RCC 7860 (cell line): Measurements from ENCODE around the gene PPM1H.

ENCODE experiments used
- DNase-seq: peaks from one replicate; pipeline ENCODE4 v3.0.0-alpha.2; 2015; ENCODE audit warnings: low spot score
- FAIRE-seq: peaks from 2 replicates; lab custom pipeline; 2012; peaks lifted over from hg19 to GRCh38; lab: Jason Lieb, UNC

Gene PPM1H

DNA sequence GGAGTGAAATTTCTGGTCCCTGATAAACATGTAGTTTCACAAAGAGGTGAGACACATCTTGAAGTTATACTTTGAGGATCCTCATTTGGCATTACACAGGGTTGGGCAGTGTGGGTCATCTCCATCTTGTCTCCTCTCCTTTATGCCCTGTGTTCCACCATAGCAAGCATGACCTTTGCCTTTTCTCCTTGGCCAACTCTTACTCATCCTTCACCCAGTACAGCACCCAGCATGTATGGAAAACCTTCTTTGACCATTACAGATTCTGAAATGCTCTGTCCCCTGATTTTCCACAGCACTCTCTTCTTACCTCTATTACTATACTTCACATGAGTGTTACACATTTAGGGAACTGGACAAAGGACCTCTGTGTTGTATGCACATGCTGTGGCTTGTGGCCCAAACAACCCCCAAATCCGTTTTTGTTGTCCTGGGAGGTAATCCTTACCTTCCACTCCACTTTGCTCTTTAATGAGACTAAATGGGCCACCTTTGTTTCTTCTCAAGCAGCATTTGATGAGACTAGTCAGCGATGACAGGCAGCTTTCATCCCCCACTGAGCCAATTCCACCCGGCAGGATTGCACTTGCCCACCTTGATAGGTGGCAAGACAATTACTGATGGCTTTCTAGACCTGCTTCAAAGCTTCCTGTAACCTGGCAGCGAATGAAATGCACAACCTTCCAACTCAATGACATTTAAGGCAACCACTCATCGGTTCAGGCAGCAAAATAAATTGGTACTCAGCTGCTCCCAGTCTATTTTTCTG is 304.8 kb downstream of the PPM1H start:
- no peak for FAIRE-seq
- no peak for DNase-seq

DNA sequence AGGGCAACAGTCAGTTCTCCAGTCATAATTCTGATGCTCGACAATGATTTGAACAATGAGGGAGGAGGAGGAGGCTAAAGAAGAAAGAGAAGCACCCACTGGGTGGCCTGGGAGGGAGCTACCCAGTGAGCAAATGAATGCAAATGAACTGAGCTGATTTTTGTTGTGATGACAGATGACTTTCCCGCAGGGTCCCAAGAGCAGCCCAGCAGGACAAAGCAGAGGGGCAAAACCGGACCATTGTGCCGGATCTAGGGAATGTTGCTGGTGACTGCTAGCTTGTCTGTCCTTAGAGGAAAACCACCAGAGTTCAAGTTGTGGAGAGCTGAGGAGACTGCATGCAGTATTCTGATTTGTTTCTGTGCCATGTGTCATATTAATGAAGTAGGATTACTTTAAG is 305.5 kb downstream of the PPM1H start:
- FAIRE-seq = no peak
- DNase-seq = no peak

DNA sequence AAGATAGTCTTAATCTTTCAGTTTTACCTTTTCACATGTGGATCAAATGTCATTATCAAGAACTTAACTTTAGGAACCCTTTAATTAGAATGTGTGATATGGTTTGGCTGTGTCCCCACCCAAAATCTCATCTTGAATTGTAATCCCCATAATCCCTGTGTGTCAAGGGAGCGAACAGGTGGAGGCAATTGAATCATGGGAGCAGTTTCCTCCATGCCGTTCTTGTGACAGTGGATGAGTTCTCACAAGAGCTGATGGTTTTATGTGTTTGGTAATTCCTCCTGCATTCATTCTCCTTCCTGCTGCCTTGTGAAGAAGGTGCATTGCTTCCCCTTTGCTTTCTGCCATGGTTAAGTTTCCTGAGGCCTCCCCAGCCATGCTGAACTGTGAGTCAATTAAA is 307.8 kb downstream of the PPM1H start:
- no peak for DNase-seq

DNA sequence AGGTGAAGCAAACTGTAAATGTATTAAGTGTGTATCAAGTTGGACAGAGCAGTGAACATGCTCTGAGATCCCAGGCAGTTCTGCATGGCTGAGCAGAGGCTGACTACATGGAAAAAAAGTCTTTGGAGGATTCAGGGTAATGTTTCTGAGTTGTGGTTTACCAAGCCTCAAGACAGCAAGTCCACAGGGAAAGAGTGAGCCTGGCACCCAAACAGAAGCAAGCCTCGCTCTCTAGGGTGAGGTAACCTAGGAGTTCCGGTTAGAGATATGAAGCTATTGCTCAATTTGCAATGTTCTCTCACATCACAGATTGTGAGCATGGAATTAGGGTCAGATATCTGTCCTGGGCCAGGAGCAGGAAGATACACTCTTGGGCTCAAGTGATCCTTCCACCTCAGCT is 309.7 kb downstream of the PPM1H start:
- DNase-seq (peak; percentile 90), FAIRE-seq (peak; percentile 94)

More for the DNA sequence above, 307.8 kb downstream of the PPM1H start:
- no peak for FAIRE-seq

DNA sequence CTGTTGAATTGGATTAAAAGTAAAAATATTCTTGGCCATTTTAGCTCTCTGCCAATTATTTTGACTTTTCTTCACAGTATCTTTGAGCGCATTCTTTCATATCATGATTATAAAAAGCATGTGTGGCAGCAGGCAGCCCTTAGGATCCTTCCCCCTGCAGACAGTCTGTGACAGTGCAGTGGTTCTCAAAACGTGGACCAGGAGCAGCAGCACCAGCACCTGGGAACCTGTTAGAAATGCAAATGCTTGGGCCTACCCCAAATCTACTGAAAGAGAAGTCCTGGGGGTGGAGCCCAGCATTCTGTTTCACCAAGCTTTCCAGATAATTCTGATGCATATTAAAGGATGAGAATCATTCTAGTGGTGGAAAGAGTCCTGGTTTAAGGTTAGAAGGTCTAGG is 312.8 kb downstream of the PPM1H start:
- no peak for DNase-seq
- FAIRE-seq = no peak

DNA sequence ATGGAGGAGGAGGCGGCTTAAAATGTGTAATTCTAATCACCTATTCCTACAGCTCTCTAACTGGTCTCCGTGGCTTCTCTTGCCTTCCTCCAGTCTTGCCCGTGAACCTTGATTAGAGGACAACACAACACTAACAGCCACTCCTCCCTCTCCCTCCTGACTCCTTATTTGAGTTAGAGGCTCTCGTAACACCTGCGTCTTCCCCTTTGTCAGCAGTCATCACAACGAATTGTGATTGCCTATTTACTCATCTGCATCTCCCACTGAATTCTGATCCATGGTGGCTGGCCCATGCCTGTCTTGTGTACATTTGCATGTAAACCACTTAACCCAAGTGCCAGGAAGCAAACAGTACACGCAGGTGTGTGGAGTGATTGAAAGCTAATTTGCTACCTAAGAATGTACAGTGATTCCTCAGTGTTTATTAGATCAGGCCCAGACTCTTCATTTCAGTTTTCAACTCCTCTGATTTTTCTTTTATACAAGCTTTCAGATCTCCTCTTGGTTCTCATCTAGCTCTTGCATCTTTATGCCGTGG is 313.8 kb downstream of the PPM1H start:
- FAIRE-seq = no peak
- no peak for DNase-seq

DNA sequence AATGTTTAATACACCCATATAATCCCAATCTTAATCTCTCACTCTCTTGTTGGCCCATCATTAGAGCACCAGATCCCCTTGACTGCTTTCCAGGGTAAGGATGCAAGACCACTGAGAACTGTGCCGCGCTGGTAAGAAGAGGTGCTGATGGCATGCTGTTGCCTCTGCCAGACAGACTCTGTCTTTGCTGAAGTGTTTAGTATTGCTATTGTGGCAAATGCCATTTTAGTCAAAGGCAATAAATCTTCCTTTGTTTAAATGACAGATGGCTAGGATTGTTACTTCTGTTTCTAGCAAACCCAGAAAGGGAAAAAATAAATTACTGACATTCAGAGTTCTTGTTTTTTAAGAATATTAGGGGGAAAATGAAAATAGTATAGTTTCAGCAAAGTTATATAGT is 316.0 kb downstream of the PPM1H start:
- no peak for DNase-seq
- no peak for FAIRE-seq

DNA sequence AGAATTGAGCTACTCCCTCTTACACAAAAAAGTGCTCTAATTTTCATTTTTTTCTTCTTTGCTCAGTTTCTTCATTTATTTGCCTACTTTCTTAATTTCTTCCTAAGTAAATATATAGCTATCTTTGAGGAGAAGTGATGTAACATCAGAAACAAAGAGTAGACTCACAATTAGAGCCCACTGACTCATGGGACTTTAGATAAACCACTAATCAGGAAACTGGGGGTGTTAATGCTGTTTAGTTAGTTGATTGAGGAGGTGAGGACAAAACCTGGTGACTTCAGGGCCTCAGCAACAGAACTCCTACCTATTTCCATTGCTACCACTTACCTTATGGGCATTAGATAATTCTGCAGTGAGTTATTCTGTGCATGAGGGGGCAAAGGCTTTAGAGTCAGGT is 316.6 kb downstream of the PPM1H start:
- no peak for FAIRE-seq
- DNase-seq = no peak

DNA sequence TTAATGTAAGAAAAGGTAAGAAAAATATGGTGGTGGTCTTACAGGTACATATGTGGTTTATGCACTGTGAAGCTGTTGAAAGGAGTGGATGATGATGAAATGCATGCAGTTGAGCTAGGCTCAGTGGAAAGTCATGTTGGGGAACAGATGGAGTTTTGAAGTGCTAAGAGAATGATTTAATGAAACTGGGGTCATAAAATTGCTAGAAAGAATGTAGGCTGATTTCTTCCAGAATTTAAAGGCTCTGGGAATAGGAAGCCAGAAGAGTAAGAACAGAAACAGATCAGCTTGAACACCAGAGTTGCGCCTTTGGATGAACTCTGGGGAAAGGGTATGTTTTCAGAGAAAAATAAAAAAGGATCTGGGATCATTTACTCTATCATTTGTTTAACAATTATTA is 321.9 kb downstream of the PPM1H start:
- DNase-seq = no peak
- no peak for FAIRE-seq

DNA sequence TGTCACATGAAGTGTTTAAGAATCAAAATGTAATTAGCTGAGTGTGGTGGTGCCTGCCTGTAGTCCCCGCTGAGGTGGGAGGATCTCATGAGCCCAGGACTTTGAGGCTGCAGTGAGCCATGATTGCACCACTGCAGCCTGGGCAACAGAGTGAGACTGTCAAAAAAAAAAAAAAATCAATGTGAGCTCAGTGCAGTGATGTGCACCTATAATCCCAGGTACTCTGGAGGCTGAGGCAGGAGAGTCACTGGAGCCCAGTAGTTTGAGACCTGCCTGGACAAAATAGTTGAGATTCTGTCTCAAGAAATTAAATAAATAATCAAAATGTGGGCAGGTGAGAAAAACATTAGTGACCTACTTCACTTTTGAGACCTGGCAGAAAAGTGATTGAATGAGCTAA is 328.3 kb downstream of the PPM1H start:
- FAIRE-seq (no peak), DNase-seq (no peak)

DNA sequence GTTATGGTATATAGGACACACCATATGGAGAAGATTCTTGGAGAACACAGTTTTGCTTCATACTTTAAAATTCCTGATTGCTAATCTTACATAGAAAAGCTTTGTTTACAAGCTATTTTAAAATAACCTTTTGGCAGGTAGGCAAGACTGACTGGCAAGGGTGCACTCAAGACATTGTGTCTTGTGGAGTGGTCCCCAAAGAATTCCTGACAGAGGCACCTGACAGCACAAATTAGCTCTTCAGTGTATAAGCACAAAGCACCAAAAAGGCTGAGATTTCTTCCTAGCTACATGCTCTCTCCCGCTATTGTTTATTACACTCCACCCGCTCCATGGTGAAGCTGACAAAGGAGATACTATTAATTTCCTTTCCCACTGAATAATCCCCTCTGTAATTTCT is 329.0 kb downstream of the PPM1H start:
- DNase-seq = no peak
- FAIRE-seq = no peak

DNA sequence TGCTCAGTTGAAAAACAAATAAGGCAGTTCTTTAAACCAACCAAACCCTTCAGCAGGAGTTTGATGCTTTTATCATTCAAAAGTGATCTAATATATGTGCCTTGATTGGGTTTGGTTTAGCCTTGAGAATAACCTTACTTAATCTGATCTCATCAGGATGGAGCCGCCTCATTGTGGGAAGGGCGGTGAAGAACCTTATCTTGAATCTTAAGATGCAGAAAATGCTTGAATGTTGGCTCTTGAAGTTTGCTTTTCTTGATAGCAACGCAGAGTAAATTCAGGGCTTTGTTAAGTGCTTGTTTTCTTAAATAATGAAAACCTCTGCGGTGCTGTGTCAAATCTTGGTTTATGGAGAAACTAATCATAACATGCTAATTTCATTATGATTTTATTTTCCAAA is 330.1 kb downstream of the PPM1H start:
- peak; percentile 21 for DNase-seq
- no peak for FAIRE-seq

DNA sequence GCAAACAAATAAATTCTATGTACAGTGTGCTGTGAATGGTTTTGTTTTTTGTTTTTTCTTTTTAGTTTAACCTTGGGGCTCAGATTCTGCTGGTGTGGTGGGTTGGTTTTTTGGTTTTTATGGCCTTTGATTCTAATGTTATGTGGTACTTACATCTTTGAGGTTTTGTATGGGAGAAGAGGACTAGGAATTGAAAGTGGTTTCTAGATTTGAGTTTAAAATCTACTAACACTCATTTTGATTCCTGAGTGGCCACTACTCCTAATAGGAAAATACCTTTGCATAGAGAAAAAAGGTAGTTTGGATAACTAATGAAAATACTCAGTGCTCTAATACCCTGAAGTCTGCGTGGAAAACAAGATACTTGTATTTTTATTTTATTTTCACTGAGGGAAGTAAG is 330.6 kb downstream of the PPM1H start:
- no peak for DNase-seq
- FAIRE-seq = no peak

DNA sequence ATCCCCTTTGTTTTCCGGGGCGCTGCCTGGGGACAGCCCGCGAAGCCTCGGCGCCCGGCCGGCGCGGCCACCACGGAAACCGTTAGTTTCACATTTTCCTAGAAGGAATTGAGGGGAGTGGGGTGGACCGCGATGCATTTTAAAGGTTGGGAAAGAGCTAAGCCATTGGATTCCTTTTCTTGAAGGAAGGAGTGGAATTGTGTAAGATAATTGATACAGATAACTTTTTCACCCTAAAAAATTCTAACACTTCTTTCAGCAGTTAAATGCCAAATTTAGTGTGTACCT is 331.2 kb downstream of the PPM1H start:
- DNase-seq (no peak), FAIRE-seq (no peak)

DNA sequence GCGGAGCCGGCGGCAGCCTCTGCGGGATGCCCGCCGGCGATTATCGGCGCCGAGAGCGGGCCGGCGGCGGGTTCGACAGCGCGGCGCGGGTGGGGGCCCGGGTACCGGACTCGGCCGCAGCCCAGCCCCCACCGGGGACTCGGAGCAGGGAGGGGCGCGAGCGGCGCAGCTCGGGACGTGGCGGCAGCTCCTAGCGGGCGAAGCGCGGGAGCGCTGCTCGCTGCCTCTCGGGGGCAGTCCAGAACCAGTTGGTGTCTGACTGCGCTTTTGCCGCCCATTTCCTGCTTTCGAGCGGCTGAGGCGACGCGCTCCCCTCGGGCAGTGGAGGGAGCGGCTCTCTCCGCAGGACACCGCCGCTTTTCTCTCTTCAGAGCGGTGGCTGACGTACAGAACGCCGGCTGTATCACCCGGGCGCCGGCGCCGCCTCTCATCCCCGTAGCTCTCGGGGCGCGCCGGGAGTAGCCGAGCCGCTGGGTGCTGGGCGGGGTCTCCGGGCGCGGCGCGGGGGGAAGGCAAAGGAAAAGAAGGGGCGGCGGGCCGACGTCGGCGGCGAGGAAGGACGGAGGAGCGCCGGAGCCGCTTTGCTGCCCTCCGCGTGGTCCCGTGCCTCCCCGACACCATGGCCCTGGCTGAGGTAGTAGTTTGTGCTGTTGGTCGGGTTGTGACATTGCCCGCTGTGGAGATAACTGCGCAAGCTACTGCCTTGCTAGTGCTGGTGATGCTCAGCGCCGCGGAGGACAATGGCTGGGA is 331.7 kb downstream of the PPM1H start:
- FAIRE-seq = no peak
- peak; percentile 73 for DNase-seq

DNA sequence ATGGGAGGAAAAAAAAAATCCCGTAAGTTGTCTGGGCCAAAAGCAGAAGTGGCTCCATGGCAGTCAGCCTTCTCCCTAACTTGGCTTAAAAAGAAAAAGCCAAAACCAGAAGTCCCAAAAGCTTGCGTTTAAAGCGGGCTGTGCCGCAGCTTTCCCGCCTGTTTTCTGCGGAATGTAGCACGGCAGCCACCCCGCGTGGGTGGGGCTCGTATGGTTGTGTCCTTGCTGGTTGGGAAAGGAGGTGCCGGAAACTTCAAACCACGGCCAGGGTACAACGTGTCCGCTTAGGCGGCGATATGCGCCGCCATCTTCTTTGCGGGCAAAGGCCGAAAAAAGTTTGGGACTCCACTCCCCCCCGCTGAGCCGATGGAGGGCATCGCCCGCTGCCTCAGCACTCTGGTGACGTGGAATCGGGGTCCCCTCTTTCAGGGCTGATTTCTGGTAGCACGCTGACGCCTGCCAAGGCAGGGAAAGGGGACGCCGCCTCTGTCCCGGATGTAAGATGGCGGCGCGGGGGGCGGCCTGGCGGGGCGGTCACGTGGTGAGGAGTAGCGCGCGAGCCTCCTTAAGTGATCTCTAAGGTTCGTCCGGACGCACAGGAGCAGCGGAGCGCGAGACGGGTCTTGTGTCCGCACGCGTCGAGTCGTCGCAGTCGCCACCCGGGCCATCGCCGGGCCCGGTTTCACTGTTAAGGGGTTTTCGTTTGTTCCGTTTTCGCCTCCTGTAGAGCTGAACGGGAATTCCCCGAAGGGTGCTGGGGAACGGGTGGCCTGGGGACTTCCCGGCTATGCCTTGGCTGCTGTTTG is 332.5 kb downstream of the PPM1H start:
- DNase-seq (peak; percentile 82), FAIRE-seq (no peak)

DNA sequence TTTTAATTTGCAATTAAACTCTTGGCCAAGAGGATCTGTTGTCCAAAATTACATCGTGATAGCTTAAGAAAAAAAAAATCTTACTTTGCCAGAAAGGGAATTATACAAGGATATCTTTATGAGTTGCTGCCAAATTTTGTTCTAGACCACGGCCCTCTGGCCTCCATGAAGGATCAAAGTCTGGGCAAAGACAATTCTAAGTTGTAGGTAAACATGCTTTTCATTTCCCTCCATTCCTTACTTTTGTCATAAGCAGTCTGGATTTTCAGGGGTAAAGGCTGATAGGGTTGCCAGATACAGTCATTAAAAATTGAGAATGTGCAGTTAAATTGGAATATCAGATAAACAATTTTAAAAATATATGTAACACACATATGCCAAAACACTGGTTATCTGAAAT is 333.2 kb downstream of the PPM1H start:
- FAIRE-seq (no peak), DNase-seq (no peak)

DNA sequence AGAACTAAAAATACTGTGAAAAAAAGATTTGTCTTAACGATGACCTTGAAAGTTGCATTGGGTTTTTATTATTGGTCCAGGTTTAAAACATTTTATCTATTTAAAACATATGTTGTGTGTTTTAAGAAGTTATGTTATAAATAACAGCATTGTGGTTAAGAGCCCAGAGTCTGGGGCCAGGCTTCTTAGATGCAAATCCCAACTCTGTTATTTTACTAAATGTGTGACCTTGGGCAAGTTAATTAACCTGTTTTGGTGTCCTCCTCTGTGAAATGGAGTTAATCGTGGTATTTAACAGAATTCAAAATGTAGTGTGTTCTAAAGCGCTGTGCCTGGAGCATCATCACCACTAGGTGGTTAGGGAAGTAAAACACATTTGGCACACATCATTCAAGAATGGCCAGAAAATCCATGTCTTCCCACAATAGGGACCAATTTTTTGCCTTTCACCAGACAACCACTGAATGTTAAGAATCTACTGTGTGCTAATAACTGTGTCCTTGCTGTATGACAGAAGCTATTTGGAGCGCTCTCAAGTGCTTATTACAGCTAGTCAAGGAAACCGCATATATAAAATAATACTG is 335.0 kb downstream of the PPM1H start:
- FAIRE-seq = no peak
- DNase-seq = no peak

DNA sequence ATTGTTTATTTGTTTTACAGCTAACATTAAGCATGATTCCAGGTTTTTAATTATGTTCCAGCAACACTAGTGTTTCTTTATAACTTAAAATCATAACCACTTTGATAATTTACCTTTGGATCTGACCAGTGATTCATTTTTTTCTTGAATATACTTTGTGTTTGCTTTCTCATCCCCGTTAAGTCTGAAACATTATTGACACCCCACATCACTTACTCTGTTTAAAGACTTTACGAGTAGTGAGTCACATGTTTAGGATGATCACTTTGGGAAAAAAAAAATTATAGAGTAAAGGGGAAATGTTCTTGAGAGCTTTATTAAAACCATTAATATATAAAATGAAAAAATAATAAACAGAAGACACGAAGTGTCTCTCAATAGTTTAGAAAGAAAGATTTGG is 336.1 kb downstream of the PPM1H start:
- FAIRE-seq (no peak), DNase-seq (no peak)

DNA sequence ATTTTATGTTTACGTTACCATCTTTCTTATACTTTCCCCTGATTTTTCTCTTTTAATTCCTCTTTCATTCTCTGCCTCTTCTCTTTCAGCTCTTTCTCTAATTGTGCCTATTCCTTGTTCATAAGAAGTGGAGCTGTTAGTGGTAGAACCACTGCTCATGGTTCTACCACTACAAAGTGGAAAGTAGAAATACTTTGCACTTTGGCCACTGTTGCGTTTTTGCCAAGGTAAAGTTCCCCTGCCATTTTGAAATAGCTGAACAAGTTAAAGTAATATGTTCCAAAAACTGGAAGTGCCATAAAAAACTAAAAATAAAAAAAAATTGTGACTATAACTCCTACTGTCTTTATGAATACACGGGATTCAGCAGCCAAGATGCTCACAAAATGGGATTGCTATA is 337.7 kb downstream of the PPM1H start:
- FAIRE-seq = no peak
- DNase-seq = no peak
